Esophagus muscularis mucosa (tissue), 4 donors: Measurements from ENCODE around the gene RNASE1. TPM values are rescaled to one million over a fixed set of nuclear protein-coding genes. Genes with fewer than 3 reads are reported as not detected.

Experiments
- DNase-seq: peaks from one replicate; pipeline ENCODE4 v3.0.0-alpha.2; 2017; ENCODE audit errors: extremely low spot score
- H3K27ac ChIP-seq, 4 donors: fragments of 200-600 bp; sonication (generic); replicated peaks in 1 of 4; 1 replicate in 3 of 4; 2 replicates in 1 of 4; pipeline ENCODE4 v1.5.1; 2016 to 2019; ENCODE audit warnings: mild to moderate bottlenecking in 1 of 4
- H3K27me3 ChIP-seq, 4 donors: fragments of 200-600 bp; sonication (generic); one replicate each; pipeline versions ENCODE4 v1.5.1 to v1.6.0; 2016 to 2019
- H3K36me3 ChIP-seq, 4 donors: fragments of 200-600 bp; sonication (generic); one replicate each; pipeline ENCODE4 v1.5.1; 2016 to 2019
- H3K4me1 ChIP-seq, 4 donors: fragments of 200-600 bp; sonication (generic); one replicate each; pipeline ENCODE4 v1.5.1; 2016 to 2019
- H3K4me3 ChIP-seq, 4 donors: fragments of 200-600 bp; sonication (generic); 1 replicate in 2 of 4; 2 replicates in 2 of 4; pipeline ENCODE4 v1.5.1; 2016 to 2019; ENCODE audit warnings: mild to moderate bottlenecking in 4 of 4, moderate library complexity in 1 of 4
- H3K9me3 ChIP-seq, 4 donors: fragments of 200-600 bp; sonication (generic); 1 replicate in 3 of 4; 2 replicates in 1 of 4; pipeline ENCODE4 v1.5.1; 2016 to 2019
- CTCF ChIP-seq, 3 experiments: fragments of 200-600 bp in 2 of 3; fragments of 450-650 bp in 1 of 3; sonication (generic) in 2 of 3; IDR thresholded peaks; one replicate each; pipeline ENCODE4 v1.5.1; 2017 to 2019; ENCODE audit warnings: antibody characterized with exemption in 3 of 3, mild to moderate bottlenecking in 2 of 3, moderate library complexity in 1 of 3
- EP300 ChIP-seq: sonication (generic); formaldehyde crosslinking; IDR thresholded peaks from one replicate; pipeline ENCODE4 v1.6.1; 2017; ENCODE audit warnings: antibody characterized with exemption
- POLR2A ChIP-seq: fragments of 450-650 bp; IDR thresholded peaks from one replicate; pipeline ENCODE4 v1.6.1; 2017; ENCODE audit warnings: antibody characterized with exemption, moderate library complexity, mild to moderate bottlenecking, low read depth
- POLR2AphosphoS5 ChIP-seq, 2 donors: sonication (generic); formaldehyde crosslinking; IDR thresholded peaks; one replicate each; pipeline ENCODE4 v1.6.1; 2017; ENCODE audit warnings: antibody characterized with exemption in 2 of 2
- WGBS: methylation state at CpG from one replicate; pipeline ENCODE4 v1.1.5; 2018; 5-methylcytosine and 5-hydroxymethylcytosine counted together
- intact Hi-C: fragments of 100-400 bp; cut with DNase I; formaldehyde crosslinking; loops from one replicate; pipeline ENCODE4 v1.15.1; 2023
- total RNA-seq, 4 donors: library from RNA; depleted of rRNA; stranded (reverse); fragments of >200 nt; gene quantifications; one replicate each; pipeline versions ENCODE4 v1.1.0 to v1.2.1, GENCODE V29; 2016

RNASE1 gene
- total RNA-seq, 4 donors from 2014 or later = 270 to 766 (median 341) TPM

GRCh38 chr14:20792556-20792955 is 10.1 kb downstream of the RNASE1 start:
- Histone ChIP-seq H3K36me3 (no peaks in the 10 kb centered on the region), H3K4me1 (no peaks in the 10 kb centered on the region), H3K27me3 (no peaks in the 10 kb centered on the region), H3K4me3 (no peak overlapping the region), H3K27ac (no peak overlapping the region), H3K9me3 (no peaks in the 10 kb centered on the region)
- 92% methylated on average over 4 of the region's 4 CpGs for WGBS
- DNase-seq = no peak
- TF ChIP-seq EP300 (no peak), POLR2AphosphoS5 (IDR thresholded peaks at IDR 0.05) (no peak), CTCF (IDR thresholded peaks at IDR 0.05) (no peak), POLR2A (no peak)
- intact Hi-C loops = no loop called here

GRCh38 chr14:20791597-20791996 is 11.0 kb downstream of the RNASE1 start:
- Histone ChIP-seq H3K4me3 (no peak overlapping the region), H3K27ac (no peak overlapping the region), H3K36me3 (no peaks in the 10 kb centered on the region), H3K9me3 (no peaks in the 10 kb centered on the region), H3K27me3 (no peaks in the 10 kb centered on the region), H3K4me1 (no peaks in the 10 kb centered on the region)
- no peak for DNase-seq
- TF ChIP-seq EP300 = no peak
- TF ChIP-seq POLR2AphosphoS5 (IDR thresholded peaks at IDR 0.05) = no peak
- TF ChIP-seq POLR2A = no peak
- no peak for TF ChIP-seq CTCF (IDR thresholded peaks at IDR 0.05)
- 31% methylated on average over 2 of the region's 2 CpGs for WGBS
- intact Hi-C loops = no loop called here

GRCh38 chr14:20791187-20791586 is 11.5 kb downstream of the RNASE1 start:
- intact Hi-C loops = no loop called here
- H3K36me3 ChIP-seq = no peaks in the 10 kb centered on the region
- DNase-seq = no peak
- no peak for TF ChIP-seq EP300
- TF ChIP-seq POLR2AphosphoS5 (IDR thresholded peaks at IDR 0.05) = no peak
- no peak for TF ChIP-seq CTCF (IDR thresholded peaks at IDR 0.05)
- H3K4me3 ChIP-seq = no peak overlapping the region
- WGBS = 64% methylated on average over 7 of the region's 7 CpGs
- H3K27ac ChIP-seq = no peak overlapping the region
- no peaks in the 10 kb centered on the region for H3K4me1 ChIP-seq
- no peaks in the 10 kb centered on the region for H3K27me3 ChIP-seq
- H3K9me3 ChIP-seq = no peaks in the 10 kb centered on the region

GRCh38 chr14:20790464-20791116 is 12.1 kb downstream of the RNASE1 start:
- Histone ChIP-seq H3K4me1 (no peaks in the 10 kb centered on the region), H3K9me3 (no peaks in the 10 kb centered on the region), H3K27ac (no peak overlapping the region), H3K27me3 (no peaks in the 10 kb centered on the region), H3K4me3 (no peak overlapping the region), H3K36me3 (no peaks in the 10 kb centered on the region)
- intact Hi-C loops = no loop called here
- WGBS = 85% methylated on average over 12 of the region's 13 CpGs
- no peak for TF ChIP-seq POLR2AphosphoS5 (IDR thresholded peaks at IDR 0.05)
- TF ChIP-seq CTCF (IDR thresholded peaks at IDR 0.05) = no peak
- TF ChIP-seq EP300 = no peak
- no peak for TF ChIP-seq POLR2A
- DNase-seq = no peak

- Histone ChIP-seq H3K4me1 (no peaks in the 10 kb centered on the region), H3K27ac (no peak overlapping the region), H3K27me3 (no peaks in the 10 kb centered on the region), H3K36me3 (no peaks in the 10 kb centered on the region), H3K4me3 (no peak overlapping the region), H3K9me3 (no peaks in the 10 kb centered on the region)
- WGBS = 76% methylated on average over 3 of the region's 3 CpGs
- intact Hi-C loops = no loop called here
- no peak for DNase-seq
- TF ChIP-seq EP300 = no peak
- no peak for TF ChIP-seq POLR2A
- no peak for TF ChIP-seq CTCF (IDR thresholded peaks at IDR 0.05)
- TF ChIP-seq POLR2AphosphoS5 (IDR thresholded peaks at IDR 0.05) = no peak
These were observed 13.3 kb downstream of the RNASE1 start for GRCh38 chr14:20789230-20789813.
